ENCODE data around the gene SVOP.

- TF ChIP-seq CTCF (IDR thresholded peaks at IDR 0.05) (no peak), POLR2AphosphoS5 (IDR thresholded peaks at IDR 0.05) (no peak), POLR2A (IDR thresholded peaks at IDR 0.05) (no peak)
These were observed 141.1 kb downstream of the SVOP start, which contains the start of gene DAO for GRCh38 chr12:108879615-108880254.

Measured in breast epithelium (tissue), 3 donors.